GM21367 (cell line): Measurements from ENCODE around the gene AK2.
"Not testable (repeated sequence)": the region's sequence is repeated elsewhere in the genome, so short reads cannot be mapped to it uniquely, and the experiment has no call there.

Source experiments
- ATAC-seq: cut with Tn5 transposase; IDR thresholded peaks from one replicate; pipeline ENCODE4 v1.9.1; 2021; ENCODE audit not compliant: unreplicated experiment

The AK2 gene

DNA sequence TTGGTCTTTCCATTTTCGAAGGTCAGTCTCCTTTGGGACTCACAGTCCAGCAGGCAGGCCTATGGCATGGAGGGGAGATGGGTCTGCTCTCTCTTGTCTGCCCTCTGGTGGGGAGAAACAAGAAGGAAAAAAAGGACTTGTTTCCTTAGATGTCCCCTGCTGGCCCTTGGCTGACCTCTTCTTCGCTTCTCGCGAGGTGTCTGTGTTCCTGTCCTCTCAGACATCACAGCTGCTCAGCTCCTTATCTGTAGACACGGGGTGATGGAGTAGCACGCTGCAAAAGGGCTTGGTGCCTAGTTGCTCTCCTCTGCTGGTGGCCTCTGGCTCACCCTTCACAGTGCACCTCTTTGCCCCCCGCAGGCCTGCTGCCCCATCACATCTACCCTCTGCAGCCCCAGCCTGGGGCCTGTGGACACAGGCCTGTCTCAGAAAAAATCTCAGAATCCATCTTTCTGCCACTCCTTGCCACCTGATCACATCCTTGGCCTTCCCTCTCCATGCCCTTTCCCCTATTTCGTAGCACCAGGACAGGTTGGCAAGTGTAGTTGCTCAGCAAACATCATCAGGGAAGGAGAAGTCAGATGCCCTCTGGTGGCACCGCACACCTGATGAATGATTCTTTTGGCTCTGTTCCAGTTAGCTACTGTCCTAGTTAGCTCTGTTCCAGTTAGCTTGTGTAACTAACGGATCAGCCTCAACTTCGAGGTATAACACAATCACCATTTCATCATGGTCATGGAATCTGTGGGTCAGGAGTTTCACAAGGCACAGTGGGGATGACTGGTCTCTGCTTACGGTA lies 18.7 kb upstream of the AK2 start:
- ATAC-seq: no peak

DNA sequence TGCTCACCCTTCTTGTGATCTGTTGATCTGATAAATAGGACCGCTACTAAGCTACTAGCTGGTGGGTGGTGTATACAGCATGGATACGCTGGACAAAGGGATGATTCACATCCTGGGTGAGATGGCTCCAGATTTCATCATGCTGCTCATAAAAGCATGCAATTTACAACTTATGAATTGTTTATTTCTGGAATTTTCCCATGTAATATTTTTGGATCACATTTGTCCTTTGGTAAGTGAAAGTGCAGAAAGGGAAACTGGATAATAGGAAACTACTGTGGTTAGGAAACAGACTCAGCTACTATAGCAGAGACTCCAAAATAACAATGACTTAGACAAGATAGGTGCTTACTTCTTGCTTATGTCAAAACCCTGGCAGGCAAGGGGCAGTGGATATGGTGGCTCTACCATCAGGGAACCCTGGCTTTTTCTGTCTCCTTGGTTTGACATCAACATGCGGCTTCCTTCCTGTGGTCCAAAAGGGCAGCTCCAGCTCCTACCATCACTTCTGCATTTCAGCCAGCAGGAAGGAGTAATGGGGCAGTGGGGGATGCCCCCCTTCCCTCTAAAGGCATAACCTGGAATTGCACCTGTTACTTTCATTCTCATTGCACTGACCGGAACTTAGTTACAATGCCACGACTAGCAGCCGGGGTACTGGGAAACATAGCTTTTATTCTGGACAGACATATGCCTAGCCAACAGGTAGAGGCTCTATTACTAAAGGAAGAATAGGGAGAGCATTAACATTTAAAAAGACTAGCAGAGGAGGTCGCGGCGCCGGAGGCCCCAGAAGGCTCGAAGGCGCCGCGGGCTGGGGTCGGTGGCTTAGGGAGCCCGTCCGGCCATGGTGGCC lies 13.8 kb upstream of the AK2 start:
- ATAC-seq: no peak

DNA sequence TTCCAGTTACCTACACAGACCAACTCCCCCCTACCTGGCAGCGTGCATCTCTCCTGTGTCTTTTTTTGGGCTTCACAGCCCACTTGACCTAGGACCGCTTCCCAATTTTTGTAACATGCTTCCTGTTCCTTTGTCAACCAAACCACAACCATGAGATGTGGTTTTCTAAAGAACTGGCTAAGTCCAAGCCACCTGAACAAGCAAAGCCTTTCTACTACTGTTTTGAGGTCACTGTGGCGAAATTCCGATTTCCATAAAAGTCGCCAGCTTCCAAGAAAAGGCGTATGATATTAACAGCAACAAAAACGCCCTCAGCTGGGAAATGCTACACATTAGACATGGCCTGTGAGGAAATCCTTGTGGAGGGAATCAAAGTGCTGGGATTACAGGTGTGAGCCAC lies 12.7 kb upstream of the AK2 start:
- ATAC-seq: no peak

DNA sequence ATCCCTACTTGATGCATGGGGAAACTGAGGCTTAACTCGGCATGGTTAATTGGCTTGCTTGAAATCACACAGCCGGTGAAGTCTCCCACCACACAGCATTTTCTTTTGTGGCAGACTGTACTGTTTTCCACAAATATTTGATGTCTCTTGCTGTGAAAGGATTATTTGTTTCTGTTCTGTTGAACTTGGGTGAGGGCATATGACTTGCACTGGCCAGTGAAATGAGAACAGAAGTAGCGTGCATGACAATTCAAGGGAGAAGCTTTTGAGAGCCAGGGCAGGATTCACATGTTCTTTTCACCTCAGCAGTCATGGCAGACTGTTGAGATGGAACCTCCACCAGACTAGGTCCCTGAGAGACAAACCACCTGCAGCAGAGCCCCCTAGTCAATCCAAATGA lies 11.7 kb upstream of the AK2 start:
- no peak for ATAC-seq

DNA sequence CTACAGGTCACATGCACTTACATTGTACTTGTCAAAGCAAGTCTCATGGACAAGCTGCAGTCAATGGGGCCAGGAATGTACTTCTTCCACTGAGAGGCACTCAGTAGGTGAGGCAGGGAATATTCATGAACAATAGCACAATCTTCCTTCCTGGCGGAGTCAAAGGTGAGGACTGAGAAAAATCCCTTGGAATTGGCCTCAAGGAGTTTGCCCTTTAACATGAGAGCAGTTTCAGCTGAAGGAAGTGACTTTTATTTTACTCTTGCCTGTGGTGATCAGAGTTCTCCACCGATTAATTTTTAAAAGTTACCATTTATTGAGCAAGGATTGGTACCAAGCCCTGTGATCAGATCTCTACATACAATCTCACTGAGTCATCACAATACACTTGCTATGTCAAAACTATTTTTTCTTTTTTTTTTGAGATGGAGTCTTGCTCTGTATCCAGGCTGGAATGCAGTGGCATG lies 11.2 kb upstream of the AK2 start:
- no peak for ATAC-seq

DNA sequence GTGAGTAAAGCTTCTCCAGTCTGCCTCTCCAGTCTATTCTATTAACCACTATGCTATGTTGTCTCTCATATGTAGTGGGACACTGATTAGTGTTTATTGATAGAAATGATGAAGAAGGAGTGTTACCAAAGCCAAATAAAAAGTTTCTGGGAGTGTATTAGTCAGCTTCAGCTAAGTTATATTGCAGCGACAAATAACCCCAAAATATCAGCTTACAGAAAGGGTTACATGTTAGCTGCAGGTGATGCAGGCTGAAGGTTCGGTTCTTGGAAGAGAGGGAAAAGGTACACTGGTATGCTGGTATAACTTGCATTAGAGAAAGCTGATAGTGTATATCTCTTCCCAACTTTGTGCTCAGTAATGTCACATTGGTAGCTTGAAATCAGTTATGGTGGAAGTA lies 10.6 kb upstream of the AK2 start:
- ATAC-seq: no peak

DNA sequence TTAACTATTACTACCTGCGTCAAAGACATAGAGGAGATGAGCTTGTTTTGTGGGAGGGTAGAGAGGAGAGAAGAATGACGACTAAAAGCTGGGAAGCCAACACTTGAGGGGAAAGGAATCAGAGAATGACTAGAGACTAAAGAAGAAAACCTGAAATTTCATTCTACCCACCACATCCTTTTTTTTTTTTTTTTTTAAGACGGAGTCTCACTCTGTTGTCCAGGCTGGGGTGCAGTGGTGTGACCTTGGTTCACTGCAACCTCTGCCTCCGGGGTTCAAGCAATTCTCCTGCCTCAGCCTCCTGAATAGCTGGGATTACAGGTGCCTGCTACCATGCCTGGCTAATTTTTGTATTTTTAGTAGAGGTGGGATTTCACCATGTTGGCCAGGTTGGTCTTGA lies 9.6 kb upstream of the AK2 start:
- not testable (repeated sequence) for ATAC-seq

DNA sequence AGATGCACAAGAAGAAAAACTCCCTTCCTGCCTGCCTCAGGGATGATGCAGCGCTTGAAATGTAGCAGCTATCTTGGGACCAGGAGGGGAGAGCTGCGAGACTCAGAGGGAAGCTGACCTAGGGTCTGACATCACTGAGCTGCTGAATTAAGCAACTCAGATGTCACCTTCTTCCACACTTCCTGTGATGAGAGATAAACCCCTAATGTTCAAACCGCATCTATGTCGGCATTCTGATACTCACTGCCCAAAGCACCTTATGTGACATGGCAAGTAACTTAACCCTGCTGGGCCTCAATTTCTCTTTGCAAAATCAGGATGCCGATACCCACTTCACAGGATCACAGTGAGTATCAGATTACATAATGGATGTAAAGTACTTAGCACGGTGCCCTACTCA lies 9.1 kb upstream of the AK2 start:
- no peak for ATAC-seq

DNA sequence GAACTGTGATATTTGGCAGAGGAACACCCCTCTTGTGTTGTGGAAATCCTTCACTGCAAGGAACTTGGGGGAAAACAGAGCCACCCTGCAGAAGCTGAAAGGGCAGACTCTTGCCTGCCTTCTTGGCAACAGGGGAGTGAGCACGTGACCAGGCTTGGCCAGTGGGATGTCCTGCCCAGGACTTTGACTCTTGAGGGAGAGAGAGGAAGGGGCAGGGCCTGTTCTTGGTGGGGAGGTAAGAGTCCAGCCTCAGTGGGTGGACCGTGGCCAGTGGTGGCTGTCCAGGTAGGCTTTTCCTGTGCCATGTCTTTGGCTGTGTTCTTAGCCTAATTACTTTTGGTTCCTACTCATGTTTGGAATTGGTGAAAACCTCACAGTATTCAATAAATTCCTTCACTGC lies 8.6 kb upstream of the AK2 start:
- ATAC-seq: no peak

DNA sequence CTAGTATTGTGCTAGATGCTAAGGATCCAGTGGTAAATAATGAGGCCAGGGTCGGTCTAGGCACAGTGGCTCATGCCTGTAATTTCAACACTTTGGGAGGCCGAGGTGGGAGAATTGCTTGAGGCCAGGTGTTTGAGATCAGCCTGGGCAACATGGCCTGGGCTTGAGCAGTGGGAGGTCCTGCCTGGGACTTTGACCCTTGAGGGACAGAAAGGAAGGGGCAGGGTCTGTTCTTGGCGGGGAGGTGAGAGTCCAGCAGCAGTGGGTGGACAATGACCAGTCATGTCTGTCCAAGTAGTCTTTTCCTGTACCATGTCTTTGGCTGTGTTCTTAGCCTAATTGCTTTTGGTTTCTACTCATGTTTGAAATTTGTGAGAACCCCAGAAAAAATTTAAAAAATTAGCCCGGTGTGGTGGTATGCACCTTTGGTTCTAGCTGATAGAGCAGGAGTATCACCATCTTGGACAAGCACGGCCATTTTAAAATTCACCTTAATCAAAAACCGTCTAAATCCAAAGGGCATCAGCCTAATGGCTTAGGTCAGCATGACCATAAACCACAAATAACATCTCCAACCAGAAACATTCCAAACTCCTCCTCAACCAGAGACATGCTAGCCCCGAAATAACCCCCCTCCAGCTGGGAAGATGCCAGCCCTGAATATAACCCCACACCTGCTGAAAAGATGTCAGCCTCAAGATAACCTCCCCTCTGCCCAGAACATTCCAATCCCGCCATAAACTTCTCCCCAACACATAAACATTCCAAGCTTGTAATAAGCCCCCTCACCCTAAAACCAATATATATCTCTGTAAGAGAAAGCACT lies 6.8 kb upstream of the AK2 start:
- ATAC-seq: no peak

DNA sequence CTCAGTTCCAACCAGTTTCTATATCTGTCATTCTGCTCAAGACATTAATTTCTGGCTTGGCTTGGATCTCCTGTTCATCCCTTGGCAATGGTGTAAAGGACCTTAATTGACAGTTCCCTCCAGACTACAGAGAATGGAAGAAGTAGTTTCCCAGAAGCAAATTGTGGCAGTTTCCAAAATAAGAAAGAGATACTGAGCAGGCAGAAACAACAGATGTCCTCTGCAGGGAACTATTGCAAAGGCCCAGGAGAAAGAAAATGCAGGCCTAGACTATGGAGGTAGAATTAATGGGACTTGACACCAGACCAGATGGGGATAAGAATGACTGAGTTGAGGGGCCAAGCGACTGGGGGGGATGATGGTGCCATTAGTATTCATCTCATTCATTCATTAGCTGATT lies 6.1 kb upstream of the AK2 start:
- no peak for ATAC-seq

DNA sequence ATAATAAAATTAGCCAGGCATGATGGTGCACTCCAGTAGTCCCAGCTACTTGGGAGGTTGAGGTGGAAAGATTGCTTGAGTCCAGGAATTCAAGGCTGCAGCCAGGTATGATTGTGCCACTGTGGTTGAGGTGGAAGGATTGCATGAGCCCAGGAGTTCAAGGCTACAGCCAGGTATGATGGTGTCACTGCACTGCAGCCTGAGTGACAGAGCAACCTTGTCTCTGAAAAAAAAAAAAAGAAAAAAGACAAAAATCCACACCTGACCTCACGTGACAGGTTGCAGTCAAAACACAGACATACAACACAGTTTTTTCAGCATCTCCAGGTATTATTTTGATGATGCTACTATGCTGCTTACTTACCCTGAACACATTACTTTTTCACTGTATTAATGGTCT lies 4.3 kb upstream of the AK2 start:
- no peak for ATAC-seq

DNA sequence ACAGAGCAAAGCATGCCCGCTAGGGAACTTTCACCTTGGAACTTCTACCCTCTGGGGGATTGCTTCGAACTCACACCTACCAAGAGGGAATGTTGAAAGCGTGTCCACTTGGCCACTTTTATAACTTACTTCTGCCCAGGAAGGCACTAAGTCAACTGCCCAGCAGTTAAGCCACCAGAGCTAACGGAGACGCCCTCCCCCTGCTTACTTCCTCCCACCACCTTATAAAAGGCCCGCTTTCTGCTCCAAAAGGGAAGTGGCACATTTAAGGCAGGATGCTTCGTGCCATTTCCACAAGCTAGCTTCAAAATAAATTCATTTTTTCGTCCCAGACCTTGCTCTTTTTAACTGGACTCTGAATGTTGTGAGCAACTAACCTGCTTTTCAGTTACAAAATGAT lies 3.2 kb upstream of the AK2 start:
- no peak for ATAC-seq

DNA sequence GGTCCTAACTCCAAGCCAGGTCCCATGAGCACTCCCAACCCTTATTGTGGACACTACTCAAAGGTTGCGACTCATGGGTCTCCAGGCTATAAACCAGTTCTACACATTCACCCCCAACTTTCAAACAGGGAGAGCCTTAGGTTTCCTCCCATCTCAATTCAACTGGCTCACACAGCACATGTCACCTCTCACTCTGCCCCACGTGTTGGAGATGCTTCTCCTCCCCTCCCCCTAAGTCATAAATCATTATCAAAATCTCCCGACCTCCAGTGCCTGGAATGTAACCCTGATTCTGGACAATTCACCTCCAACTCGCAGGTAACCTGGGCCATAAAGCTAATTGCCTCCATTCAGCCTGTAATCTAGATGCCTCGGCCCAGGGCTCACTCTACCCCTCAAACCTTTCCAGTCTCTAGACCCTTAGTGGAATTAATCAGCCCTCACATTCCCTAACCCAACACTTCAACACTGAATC lies 595 bp downstream of the AK2 start:
- ATAC-seq: no peak

DNA sequence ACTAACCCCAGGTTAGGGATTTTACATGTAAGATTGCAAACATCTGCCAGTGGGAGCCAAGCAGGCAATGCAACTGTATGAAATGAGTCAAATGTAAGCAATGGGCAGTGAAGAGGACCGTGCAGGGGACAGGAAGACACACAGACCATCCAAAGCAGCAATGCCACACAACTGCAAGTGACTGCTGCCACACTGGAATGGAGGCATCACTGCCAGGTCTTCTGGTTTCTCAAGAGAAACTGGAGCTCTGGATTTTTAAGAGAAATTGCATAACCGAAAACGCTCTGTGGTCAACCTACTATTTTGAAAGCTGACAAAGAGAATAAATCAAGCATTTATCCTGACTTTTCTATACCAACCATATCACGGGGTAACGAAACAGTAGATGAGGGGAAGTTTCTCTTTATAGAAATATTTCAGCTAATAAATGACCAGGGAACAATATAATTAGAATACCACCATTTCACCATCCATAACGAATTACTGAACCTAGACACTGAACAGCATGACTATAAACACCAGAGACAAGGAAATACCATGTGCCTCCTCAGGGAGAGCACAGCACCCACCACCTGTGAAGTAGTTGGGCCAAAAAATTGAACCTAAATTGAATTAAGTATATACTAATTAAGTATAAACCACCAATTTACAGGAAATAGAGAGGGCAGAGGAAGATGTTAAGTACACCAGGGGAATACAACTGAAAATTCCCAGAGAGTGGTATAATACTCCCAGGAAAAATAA lies 4.4 kb downstream of the AK2 start:
- no peak for ATAC-seq

DNA sequence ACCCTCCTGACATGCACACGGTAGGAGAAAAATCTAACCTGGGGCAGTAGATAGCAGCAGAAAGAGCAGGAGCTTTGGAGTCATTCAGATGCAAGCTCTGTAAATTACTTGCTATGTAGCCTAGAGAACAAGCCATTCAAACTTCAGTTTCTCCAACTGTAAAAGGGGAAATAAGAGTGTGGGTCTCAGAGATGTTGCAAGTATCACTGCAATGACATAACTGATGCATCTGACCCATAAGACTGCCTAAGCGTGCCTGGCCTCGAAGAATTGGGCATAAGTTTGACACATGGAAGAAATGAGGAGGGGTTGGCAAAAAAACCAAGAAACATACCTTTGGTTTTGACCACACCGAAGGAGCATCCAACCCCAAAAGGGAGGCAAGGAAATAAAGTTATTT lies 5.2 kb downstream of the AK2 start:
- no peak for ATAC-seq

DNA sequence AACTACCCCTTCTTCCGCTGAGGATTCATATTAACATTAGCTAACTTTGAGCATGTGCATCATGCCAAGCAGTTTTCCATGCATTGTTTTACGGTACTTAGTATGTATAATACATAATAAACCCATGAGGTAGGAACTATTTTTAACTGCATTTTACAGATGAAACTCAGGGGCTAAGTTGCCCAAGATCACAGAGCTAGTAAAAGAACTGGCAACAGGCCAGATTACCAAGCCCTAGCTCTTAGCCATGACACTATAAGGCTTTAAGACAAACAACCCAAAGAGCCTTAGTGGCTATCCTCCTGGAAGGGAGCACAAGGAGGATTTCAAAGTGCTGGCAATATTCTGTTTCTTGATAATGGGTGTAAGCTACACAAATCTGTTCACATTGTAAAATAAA lies 6.1 kb downstream of the AK2 start:
- no peak for ATAC-seq

DNA sequence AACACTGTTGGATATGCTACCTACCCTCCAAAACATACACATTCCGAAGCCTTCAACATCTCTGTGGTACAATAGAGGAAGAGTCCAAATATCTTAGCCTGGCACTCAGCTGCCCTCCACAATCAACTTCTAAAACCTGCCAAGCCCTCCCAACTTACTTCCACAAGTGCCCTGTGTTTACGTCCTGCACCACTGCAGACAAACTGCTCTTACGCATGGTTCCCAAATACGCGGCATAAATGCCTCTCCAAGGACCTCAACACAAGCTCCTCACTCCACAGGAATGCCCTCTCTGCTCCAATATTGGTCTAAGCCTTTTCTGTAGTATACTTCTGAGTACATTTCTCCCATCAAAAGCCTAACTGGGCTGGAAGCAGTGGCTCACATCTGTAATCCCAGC lies 6.8 kb downstream of the AK2 start:
- ATAC-seq: no peak

DNA sequence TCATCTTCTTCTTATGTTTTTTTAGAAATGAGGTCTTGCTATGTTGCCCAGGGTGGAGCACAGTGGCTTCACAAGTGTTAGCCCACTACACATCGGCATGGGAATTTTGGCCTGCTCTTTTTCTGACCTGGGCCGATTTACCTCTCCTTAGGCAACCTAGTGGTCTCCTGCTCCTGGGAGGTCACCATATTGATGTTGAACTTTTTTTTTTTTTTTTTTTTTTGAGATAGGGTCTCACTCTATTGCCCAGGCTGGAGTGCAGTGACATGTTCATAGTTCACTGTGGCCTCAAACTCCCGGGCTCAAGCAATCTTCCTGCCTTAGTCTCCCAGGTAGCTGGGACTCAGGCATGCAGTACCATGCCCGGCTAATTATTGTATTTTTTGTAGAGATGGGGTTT lies 7.5 kb downstream of the AK2 start:
- ATAC-seq: no peak

DNA sequence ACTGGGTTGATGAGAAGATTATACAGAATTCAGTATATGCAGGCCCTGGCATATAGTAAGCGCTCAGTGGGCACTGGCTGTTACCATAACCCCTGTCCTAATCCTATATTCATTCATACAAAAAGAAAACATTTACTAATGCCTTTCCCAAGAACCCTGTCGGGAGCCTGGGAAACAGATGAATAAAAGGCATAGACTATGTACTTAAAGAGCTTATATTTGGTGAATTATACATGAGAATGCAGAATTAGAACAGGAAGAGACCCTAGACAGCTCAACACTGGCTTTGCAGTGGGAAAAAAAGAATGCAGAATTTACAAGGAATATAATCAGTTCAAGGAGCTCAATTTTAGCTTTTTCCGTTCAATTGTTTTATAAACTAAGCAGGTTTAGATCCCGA lies 10.9 kb downstream of the AK2 start:
- ATAC-seq: no peak

DNA sequence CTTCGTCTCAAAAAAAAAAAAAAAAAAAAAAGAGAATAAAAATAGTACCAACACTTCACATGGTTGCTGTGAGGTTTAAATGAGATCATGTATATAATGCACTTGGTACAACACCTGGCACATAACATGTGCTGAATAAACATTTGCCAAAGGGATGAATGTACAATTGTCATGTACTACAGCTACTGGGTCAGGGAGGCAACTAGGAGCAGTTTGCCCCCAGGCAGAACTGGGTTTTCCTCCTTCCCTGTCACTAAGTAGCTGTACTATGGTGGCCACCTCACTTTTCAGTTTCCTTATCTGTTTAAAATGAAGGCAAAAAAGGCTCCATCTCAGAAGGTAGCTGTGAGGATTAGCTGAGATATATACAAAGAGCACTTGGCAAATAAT lies 11.5 kb downstream of the AK2 start:
- no peak for ATAC-seq
